ENCODE data around the gene OR10A5. TPM values are rescaled to one million over a fixed set of nuclear protein-coding genes. Genes with fewer than 3 reads are reported as not detected.

The OR10A5 gene
- total and polyA plus RNA-seq, 7 experiments from 2014 or later = not detected

DNA sequence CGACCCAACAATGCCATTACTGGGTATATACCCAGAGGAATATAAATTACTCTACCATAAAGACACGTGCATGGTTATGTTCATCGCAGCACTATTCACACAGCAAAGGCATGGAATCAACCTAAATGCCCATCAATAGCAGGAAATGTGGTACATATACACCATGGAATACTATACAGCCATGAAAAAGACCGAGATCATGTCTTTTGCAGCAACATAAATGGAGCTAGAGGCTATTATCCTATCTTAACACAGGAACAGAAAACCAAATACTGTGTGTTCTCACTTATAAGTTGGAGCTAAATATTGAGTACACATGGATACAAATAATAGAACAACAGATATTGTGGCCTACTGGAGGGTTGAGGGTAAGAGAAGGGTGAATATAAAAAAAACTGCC, 43.3 kb downstream of the OR10A5 start:
- DNase-seq = no peak

DNA sequence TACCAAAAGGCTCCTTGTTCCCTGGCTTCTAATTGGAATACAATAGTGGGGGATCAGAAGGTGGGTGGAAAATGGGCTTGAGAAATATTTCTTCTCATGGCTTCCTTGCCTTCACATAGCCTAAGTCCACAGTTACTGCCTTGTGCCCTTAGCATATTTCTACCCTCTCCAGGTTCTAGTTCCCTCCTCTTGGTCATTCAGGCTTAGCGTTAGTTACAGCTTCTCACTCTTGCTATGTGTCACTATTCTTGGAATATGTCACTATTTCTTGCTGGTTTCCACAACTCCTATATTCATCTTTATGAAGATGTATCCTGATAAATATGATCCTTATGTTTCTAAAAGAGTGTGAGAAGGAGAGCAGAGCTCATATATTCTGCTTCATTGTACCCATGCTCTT, 44.4 kb downstream of the OR10A5 start:
- no peaks in the 10 kb centered on the region for H3K27me3 ChIP-seq (ENCODE audit: control insufficient read depth in 2 of 2, insufficient read depth in 2 of 2, low read length in 2 of 2)
- intact Hi-C loops (cut with micrococcal nuclease) = no loop called here
- Mint-ChIP-seq H3K27ac (no peak overlapping the region), H3K27me3 (peaks cover 10 to 26% (median 21%) of the 10 kb centered on the region in 5 donors), H3K4me3 (no peak overlapping the region), H3K36me3 (no peaks in the 10 kb centered on the region), H3K4me1 (no peaks in the 10 kb centered on the region), H3K9me3 (peaks cover 0 to 12% (median 1%) of the 10 kb centered on the region in 11 donors)
- POLR2A ChIA-PET = no interaction called here
- H3K9me3 ChIP-seq (ENCODE audit: control insufficient read depth in 2 of 3, low read length in 3 of 3) = peaks cover 0 to 3% (median 0%) of the 10 kb centered on the region in 3 experiments
- H3K27ac ChIP-seq (ENCODE audit: low read depth, low read length) = no peak overlapping the region
- no peak for DNase-seq
- H3K4me3 ChIP-seq (ENCODE audit: low read length) = no peak overlapping the region
- H3K4me1 ChIP-seq (ENCODE audit: control insufficient read depth in 2 of 2, insufficient read depth in 2 of 2, low read length in 2 of 2) = no peaks in the 10 kb centered on the region
- CTCF ChIA-PET = no interaction called here
- no peaks in the 10 kb centered on the region for H3K36me3 ChIP-seq (ENCODE audit: control insufficient read depth in 2 of 3, insufficient read depth in 3 of 3, low read length in 3 of 3)
- ATAC-seq = no peak

More for the DNA sequence above, 43.3 kb downstream of the OR10A5 start:
- Histone ChIP-seq H3K4me1 (ENCODE audit: control insufficient read depth in 2 of 2, insufficient read depth in 2 of 2, low read length in 2 of 2) (no peaks in the 10 kb centered on the region), H3K4me3 (ENCODE audit: low read length) (no peak overlapping the region), H3K36me3 (ENCODE audit: control insufficient read depth in 2 of 3, insufficient read depth in 3 of 3, low read length in 3 of 3) (no peaks in the 10 kb centered on the region), H3K9me3 (ENCODE audit: control insufficient read depth in 2 of 3, low read length in 3 of 3) (peaks cover 0 to 3% (median 0%) of the 10 kb centered on the region in 3 experiments), H3K27ac (ENCODE audit: low read depth, low read length) (no peak overlapping the region), H3K27me3 (ENCODE audit: control insufficient read depth in 2 of 2, insufficient read depth in 2 of 2, low read length in 2 of 2) (no peaks in the 10 kb centered on the region)
- Mint-ChIP-seq H3K9me3 (peaks cover 0 to 12% (median 1%) of the 10 kb centered on the region in 11 donors), H3K27me3 (peaks cover 17 to 29% (median 27%) of the 10 kb centered on the region in 5 donors), H3K27ac (no peak overlapping the region), H3K4me3 (no peak overlapping the region), H3K4me1 (no peaks in the 10 kb centered on the region), H3K36me3 (no peaks in the 10 kb centered on the region)
- ATAC-seq = no peak
- POLR2A ChIA-PET = no interaction called here
- CTCF ChIA-PET = no interaction called here
- intact Hi-C loops (cut with micrococcal nuclease) = no loop called here

DNA sequence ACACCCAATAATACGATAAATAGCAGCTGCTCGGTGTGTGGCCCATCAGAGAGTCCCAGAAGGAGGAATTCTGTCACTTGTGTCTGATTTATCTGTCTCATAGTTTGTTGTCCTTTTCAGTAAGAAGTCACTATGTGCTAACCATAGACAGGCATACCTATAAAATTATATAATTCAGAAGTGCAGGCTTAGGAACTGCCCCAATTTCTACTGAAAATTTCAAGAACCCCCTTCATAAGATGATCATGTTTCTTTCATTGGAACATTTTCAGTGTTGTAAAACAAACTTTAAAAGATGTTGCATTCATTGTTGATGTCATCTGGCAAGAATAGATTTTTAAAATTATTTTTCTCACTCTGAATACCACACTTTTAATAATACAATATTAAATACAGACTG, 46.9 kb downstream of the OR10A5 start, which contains the start of gene OR2D2:
Gene OR2D2 (minus strand): TSS at position 101 of the 400 bp plus-strand sequence. CDS start 0 bp downstream, at position 101.
- Histone ChIP-seq H3K9me3 (ENCODE audit: control insufficient read depth in 2 of 3, low read length in 3 of 3) (peaks cover 0 to 3% (median 0%) of the 10 kb centered on the region in 3 experiments), H3K36me3 (ENCODE audit: control insufficient read depth in 2 of 3, insufficient read depth in 3 of 3, low read length in 3 of 3) (no peaks in the 10 kb centered on the region), H3K27me3 (ENCODE audit: control insufficient read depth in 2 of 2, insufficient read depth in 2 of 2, low read length in 2 of 2) (no peaks in the 10 kb centered on the region), H3K4me3 (ENCODE audit: low read length) (no peak within 1 kb of the TSS), H3K4me1 (ENCODE audit: control insufficient read depth in 2 of 2, insufficient read depth in 2 of 2, low read length in 2 of 2) (no peaks in the 10 kb centered on the region), H3K27ac (ENCODE audit: low read depth, low read length) (no peak within 1 kb of the TSS)
- no peak for DNase-seq
- Mint-ChIP-seq H3K27me3 (peaks cover 5 to 44% (median 20%) of the 10 kb centered on the region in 5 donors), H3K4me3 (no peak within 1 kb of the TSS), H3K4me1 (no peaks in the 10 kb centered on the region), H3K27ac (no peak within 1 kb of the TSS), H3K36me3 (no peaks in the 10 kb centered on the region), H3K9me3 (peaks cover 0 to 11% (median 0%) of the 10 kb centered on the region in 11 donors)
- no peak for ATAC-seq
- ChIA-PET CTCF (no interaction called here), POLR2A (interaction anchor here (0.6 kb wide), 1 partner anchor 64 kb away, joined by 3 read pairs; no protein-coding TSS in a partner anchor)
- intact Hi-C loops (cut with micrococcal nuclease) = no loop called here

DNA sequence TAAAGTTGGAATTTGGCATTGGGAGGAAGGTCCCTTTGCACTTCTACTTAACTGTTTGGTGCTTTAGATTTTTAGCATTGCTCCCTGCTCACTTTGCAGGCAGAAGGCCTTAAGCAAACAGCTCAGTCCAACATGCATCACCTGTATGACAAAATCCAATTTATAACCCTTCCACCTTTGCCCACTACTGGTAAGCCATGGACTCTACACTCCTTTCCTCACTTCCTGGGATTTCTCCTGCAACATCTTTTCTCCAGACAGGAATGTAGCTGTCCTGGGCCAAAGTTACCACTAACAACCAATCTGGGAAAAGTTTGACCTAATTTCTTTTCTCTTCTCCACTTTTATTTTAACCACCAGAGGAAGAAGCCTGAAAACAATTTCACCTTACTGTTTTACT, 48.6 kb downstream of the OR10A5 start:
- peaks cover 10 to 61% (median 33%) of the 10 kb centered on the region in 5 donors for H3K27me3 Mint-ChIP-seq
- intact Hi-C loops (cut with micrococcal nuclease) = no loop called here

DNA sequence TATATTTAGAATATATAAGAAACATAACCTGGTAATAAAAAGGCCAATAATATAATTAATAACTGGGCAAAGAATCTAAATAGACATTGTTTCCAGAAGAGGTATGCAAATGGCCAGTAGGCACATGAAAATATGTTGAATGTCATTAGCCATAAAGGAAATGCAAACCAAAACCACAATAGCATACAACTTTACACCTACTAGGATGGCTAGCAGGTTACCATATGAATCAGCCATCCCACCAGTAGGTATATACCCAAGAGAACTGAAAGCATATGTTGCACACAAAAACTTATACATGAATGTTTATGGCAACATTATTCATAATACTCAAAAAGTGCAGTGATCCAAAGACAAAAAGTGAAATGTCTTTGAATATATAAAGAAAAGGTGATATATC, 49.5 kb downstream of the OR10A5 start:
- no peak overlapping the region for H3K4me3 ChIP-seq (ENCODE audit: low read length)
- H3K9me3 ChIP-seq (ENCODE audit: control insufficient read depth in 2 of 3, low read length in 3 of 3) = no peaks in the 10 kb centered on the region
- no peak overlapping the region for H3K4me3 Mint-ChIP-seq
- POLR2A ChIA-PET = no interaction called here
- DNase-seq = no peak
- no peak for ATAC-seq
- intact Hi-C loops (cut with micrococcal nuclease) = no loop called here
- no peaks in the 10 kb centered on the region for H3K36me3 Mint-ChIP-seq
- H3K4me1 Mint-ChIP-seq = no peaks in the 10 kb centered on the region
- peaks cover 10 to 62% (median 33%) of the 10 kb centered on the region in 5 donors for H3K27me3 Mint-ChIP-seq
- no peak overlapping the region for H3K27ac ChIP-seq (ENCODE audit: low read depth, low read length)
- H3K9me3 Mint-ChIP-seq = peaks cover 0 to under 1% (median 0%) of the 10 kb centered on the region in 11 donors
- H3K27me3 ChIP-seq (ENCODE audit: control insufficient read depth in 2 of 2, insufficient read depth in 2 of 2, low read length in 2 of 2) = no peaks in the 10 kb centered on the region
- CTCF ChIA-PET = no interaction called here
- H3K36me3 ChIP-seq (ENCODE audit: control insufficient read depth in 2 of 3, insufficient read depth in 3 of 3, low read length in 3 of 3) = no peaks in the 10 kb centered on the region
- H3K4me1 ChIP-seq (ENCODE audit: control insufficient read depth in 2 of 2, insufficient read depth in 2 of 2, low read length in 2 of 2) = no peaks in the 10 kb centered on the region
- H3K27ac Mint-ChIP-seq = no peak overlapping the region

More for the DNA sequence above, 48.6 kb downstream of the OR10A5 start:
- POLR2A ChIA-PET = no interaction called here
- no peak overlapping the region for H3K4me3 Mint-ChIP-seq
- Histone ChIP-seq H3K27ac (ENCODE audit: low read depth, low read length) (no peak overlapping the region), H3K4me3 (ENCODE audit: low read length) (no peak overlapping the region), H3K27me3 (ENCODE audit: control insufficient read depth in 2 of 2, insufficient read depth in 2 of 2, low read length in 2 of 2) (no peaks in the 10 kb centered on the region), H3K4me1 (ENCODE audit: control insufficient read depth in 2 of 2, insufficient read depth in 2 of 2, low read length in 2 of 2) (no peaks in the 10 kb centered on the region), H3K36me3 (ENCODE audit: control insufficient read depth in 2 of 3, insufficient read depth in 3 of 3, low read length in 3 of 3) (no peaks in the 10 kb centered on the region), H3K9me3 (ENCODE audit: control insufficient read depth in 2 of 3, low read length in 3 of 3) (no peaks in the 10 kb centered on the region)
- no peak for DNase-seq
- no peak overlapping the region for H3K27ac Mint-ChIP-seq
- ATAC-seq = no peak
- H3K9me3 Mint-ChIP-seq = peaks cover 0 to 5% (median 0%) of the 10 kb centered on the region in 11 donors
- no peaks in the 10 kb centered on the region for H3K36me3 Mint-ChIP-seq
- H3K4me1 Mint-ChIP-seq = no peaks in the 10 kb centered on the region
- CTCF ChIA-PET = no interaction called here

Other genes starting within 250 kb of the OR10A5 start
- gene RRP8, start 242.1 kb upstream of the OR10A5 start, total RNA-seq = 10 to 100 TPM; 21.4 to 37.9 (median 27.9) TPM
- gene RRP8, start 242.1 kb upstream of the OR10A5 start, polyA plus RNA-seq = 10 to 100 TPM; 17.2 to 29.1 TPM
- gene ILK, start 241.9 kb upstream of the OR10A5 start, total RNA-seq = 100 to 1,000 TPM in 1 of 5 experiments, 10 to 100 TPM in 4; 34.4 to 165 (median 89.6) TPM
- gene ILK, start 241.9 kb upstream of the OR10A5 start, polyA plus RNA-seq = 10 to 100 TPM; 67.8 to 79.7 TPM
- 100 to 1,000 TPM; 116 to 135 (median 128) TPM for gene TAF10, start 233.5 kb upstream of the OR10A5 start, total RNA-seq
- 100 to 1,000 TPM; 210 to 247 TPM for gene TAF10, start 233.5 kb upstream of the OR10A5 start, polyA plus RNA-seq
- 100 to 1,000 TPM in 3 of 5 experiments, 10 to 100 TPM in 2; 49.9 to 160 (median 134) TPM for gene TPP1, start 226.3 kb upstream of the OR10A5 start, total RNA-seq
- 100 to 1,000 TPM in 1 of 2 donors, 10 to 100 TPM in 1; 91.6 to 116 TPM for gene TPP1, start 226.3 kb upstream of the OR10A5 start, polyA plus RNA-seq
- 10 to 100 TPM in 3 of 5 experiments, 1 to 10 TPM in 1, under 1 TPM in 1; 0.48 to 12.5 (median 10.9) TPM for gene DCHS1, start 189.9 kb upstream of the OR10A5 start, total RNA-seq
- gene DCHS1, start 189.9 kb upstream of the OR10A5 start, polyA plus RNA-seq = 1 to 10 TPM; 2.7 to 4.8 TPM
- gene MRPL17, start 162.3 kb upstream of the OR10A5 start, total RNA-seq = 10 to 100 TPM in 4 of 5 experiments, 1 to 10 TPM in 1; 10.0 to 70.3 (median 26.4) TPM
- gene MRPL17, start 162.3 kb upstream of the OR10A5 start, polyA plus RNA-seq = 10 to 100 TPM; 21.6 to 33.4 TPM
- under 1 TPM in 1 of 5 experiments, not detected in 4; 0.15 TPM for gene OR2AG2, start 73.7 kb upstream of the OR10A5 start, total RNA-seq
- not detected for gene OR2AG2, start 73.7 kb upstream of the OR10A5 start, polyA plus RNA-seq
- gene OR2AG1, start 62.7 kb upstream of the OR10A5 start, total RNA-seq = not detected
- gene OR2AG1, start 62.7 kb upstream of the OR10A5 start, polyA plus RNA-seq = not detected
- under 1 TPM in 1 of 5 experiments, not detected in 4; 0.34 TPM for gene OR6A2, start 46.0 kb upstream of the OR10A5 start, total RNA-seq
- not detected for gene OR6A2, start 46.0 kb upstream of the OR10A5 start, polyA plus RNA-seq
- under 1 TPM in 1 of 5 experiments, not detected in 4; 0.05 TPM for gene OR10A2, start 17.4 kb downstream of the OR10A5 start, total RNA-seq
- not detected for gene OR10A2, start 17.4 kb downstream of the OR10A5 start, polyA plus RNA-seq
- not detected for gene OR10A4, start 30.9 kb downstream of the OR10A5 start, total RNA-seq
- gene OR10A4, start 30.9 kb downstream of the OR10A5 start, polyA plus RNA-seq = not detected
- gene OR2D2, start 46.8 kb downstream of the OR10A5 start, total RNA-seq = under 1 TPM in 1 of 5 experiments, not detected in 4; 0.27 TPM
- not detected for gene OR2D2, start 46.8 kb downstream of the OR10A5 start, polyA plus RNA-seq
- gene OR2D3, start 75.3 kb downstream of the OR10A5 start, total RNA-seq = not detected
- not detected for gene OR2D3, start 75.3 kb downstream of the OR10A5 start, polyA plus RNA-seq
- gene ZNF215, start 80.7 kb downstream of the OR10A5 start, total RNA-seq = 1 to 10 TPM in 1 of 5 experiments, under 1 TPM in 3, not detected in 1; 0.35 to 2.4 (median 0.55) TPM
- gene ZNF215, start 80.7 kb downstream of the OR10A5 start, polyA plus RNA-seq = under 1 TPM in 1 of 2 donors, not detected in 1; 0.43 TPM
- not detected for gene ZNF214, start 174.7 kb downstream of the OR10A5 start, total RNA-seq
- gene ZNF214, start 174.7 kb downstream of the OR10A5 start, polyA plus RNA-seq = not detected
- under 1 TPM in 2 of 5 experiments, not detected in 3; 0.17 TPM for gene NLRP14, start 174.8 kb downstream of the OR10A5 start, total RNA-seq
- not detected for gene NLRP14, start 174.8 kb downstream of the OR10A5 start, polyA plus RNA-seq
- not detected for gene RBMXL2, start 243.3 kb downstream of the OR10A5 start, total RNA-seq
- gene RBMXL2, start 243.3 kb downstream of the OR10A5 start, polyA plus RNA-seq = not detected

Measured in naive thymus-derived CD4-positive, alpha-beta T cell (primary cell).